Peyer's patch (tissue), 4 donors: ENCODE results near the gene CATSPER3.

ENCODE experiments used
- POLR2A ChIP-seq, 2 donors: fragments of 450-650 bp; IDR thresholded peaks; one replicate each; pipeline ENCODE4 v1.5.1; 2017; ENCODE audit warnings: antibody characterized with exemption in 2 of 2, mild to moderate bottlenecking in 2 of 2, moderate library complexity in 2 of 2
- TF ChIP-seq, protein P1 (sequence below), 6 experiments: fragments of 450-650 bp in 4 of 6; fragments of 200-600 bp in 2 of 6; sonication (generic) in 1 of 6; IDR thresholded peaks; one replicate each; pipeline ENCODE4 v1.5.1; 2017 to 2019; ENCODE audit warnings: antibody characterized with exemption in 6 of 6, mild to moderate bottlenecking in 3 of 6, moderate library complexity in 1 of 6

DNA sequence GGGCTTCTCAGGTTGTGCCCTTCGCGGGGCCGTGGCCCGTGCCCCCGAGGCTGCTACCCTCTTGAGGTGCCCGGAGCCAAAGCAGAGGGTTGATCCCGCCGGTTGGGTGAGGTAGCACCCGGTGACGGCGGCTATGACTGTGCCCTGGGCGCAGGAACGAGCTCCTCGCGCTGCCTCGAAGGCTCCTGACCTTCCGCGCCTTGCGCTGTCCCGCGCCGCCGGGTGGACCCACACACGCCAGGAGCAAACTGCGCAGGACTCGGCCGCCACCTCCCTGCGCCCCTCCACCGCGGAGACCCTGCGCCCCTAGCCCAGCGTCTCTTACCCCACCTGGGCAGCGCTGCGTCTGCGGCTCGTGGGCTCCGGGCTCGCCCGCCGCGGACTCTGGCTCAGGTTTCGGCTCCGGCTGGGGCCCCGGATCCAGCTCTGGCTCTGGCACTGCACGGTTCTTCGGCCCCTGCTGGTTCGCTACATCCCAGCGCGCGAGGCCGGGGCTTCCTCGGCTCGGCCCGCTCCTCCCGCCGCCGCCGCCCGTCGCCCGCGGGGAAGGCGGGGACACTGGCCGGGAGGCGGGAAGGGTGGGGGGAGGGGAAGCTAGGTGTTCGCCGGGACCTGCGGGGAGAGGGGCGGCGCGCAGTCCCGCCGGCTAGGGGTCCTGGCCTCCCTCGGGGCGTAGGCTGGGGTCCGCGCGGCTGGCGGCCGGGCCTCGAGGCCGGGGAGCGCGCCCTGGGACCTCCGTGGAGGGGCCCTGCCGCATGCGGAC is 71.7 kb downstream of the CATSPER3 start:
- TF ChIP-seq, protein P1, sequence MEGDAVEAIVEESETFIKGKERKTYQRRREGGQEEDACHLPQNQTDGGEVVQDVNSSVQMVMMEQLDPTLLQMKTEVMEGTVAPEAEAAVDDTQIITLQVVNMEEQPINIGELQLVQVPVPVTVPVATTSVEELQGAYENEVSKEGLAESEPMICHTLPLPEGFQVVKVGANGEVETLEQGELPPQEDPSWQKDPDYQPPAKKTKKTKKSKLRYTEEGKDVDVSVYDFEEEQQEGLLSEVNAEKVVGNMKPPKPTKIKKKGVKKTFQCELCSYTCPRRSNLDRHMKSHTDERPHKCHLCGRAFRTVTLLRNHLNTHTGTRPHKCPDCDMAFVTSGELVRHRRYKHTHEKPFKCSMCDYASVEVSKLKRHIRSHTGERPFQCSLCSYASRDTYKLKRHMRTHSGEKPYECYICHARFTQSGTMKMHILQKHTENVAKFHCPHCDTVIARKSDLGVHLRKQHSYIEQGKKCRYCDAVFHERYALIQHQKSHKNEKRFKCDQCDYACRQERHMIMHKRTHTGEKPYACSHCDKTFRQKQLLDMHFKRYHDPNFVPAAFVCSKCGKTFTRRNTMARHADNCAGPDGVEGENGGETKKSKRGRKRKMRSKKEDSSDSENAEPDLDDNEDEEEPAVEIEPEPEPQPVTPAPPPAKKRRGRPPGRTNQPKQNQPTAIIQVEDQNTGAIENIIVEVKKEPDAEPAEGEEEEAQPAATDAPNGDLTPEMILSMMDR (IDR thresholded peaks at IDR 0.05): no peak
- TF ChIP-seq POLR2A (IDR thresholded peaks at IDR 0.05): no peak
